ENCODE measurements around the gene SYT7. TPM values are rescaled to one million over a fixed set of nuclear protein-coding genes. Genes with fewer than 3 reads are reported as not detected.

The SYT7 gene
- total and polyA plus RNA-seq, 9 donors: 0.24 to 4.9 (median 1.7) TPM

DNA sequence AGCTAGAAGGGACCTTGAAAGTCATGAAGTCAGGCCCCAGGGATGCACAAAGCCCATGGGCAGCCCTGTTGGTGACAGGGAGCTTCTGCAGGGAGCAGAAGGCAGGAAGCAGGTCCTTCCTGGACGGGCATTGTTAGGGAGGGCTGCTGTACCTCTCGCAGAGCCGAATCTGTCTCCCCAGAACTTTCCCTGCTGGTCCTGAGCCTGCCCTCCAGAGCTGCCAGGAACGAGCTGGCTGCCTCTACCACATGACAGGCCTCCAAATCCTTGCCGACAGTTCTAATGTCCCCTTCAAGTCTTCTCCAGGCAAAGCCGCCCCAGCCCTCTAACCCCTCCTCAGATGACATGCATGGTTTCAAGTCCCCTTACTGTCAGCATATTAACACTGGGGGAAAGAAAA is 20.1 kb downstream of the SYT7 start:
- H3K9me3 ChIP-seq: no peaks in the 10 kb centered on the region
- intact Hi-C loops (cut with DNase I): no loop called here
- no peak overlapping the region for H3K4me3 ChIP-seq
- H3K27ac ChIP-seq: no peak overlapping the region
- H3K27me3 ChIP-seq: no peaks in the 10 kb centered on the region
- no peaks in the 10 kb centered on the region for H3K36me3 ChIP-seq
- DNase-seq: no peak
- TF ChIP-seq EP300 (IDR thresholded peaks at IDR 0.05) (no peak), POLR2A (IDR thresholded peaks at IDR 0.05) (no peak)
- TF ChIP-seq, protein P1, sequence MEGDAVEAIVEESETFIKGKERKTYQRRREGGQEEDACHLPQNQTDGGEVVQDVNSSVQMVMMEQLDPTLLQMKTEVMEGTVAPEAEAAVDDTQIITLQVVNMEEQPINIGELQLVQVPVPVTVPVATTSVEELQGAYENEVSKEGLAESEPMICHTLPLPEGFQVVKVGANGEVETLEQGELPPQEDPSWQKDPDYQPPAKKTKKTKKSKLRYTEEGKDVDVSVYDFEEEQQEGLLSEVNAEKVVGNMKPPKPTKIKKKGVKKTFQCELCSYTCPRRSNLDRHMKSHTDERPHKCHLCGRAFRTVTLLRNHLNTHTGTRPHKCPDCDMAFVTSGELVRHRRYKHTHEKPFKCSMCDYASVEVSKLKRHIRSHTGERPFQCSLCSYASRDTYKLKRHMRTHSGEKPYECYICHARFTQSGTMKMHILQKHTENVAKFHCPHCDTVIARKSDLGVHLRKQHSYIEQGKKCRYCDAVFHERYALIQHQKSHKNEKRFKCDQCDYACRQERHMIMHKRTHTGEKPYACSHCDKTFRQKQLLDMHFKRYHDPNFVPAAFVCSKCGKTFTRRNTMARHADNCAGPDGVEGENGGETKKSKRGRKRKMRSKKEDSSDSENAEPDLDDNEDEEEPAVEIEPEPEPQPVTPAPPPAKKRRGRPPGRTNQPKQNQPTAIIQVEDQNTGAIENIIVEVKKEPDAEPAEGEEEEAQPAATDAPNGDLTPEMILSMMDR (IDR thresholded peaks at IDR 0.05): no peak
- no peaks in the 10 kb centered on the region for H3K4me1 ChIP-seq (ENCODE audit: insufficient read depth)
- WGBS, 3 donors: 63 to 71% (median 67%) methylated on average over 6 of the region's 6 CpGs

- Histone ChIP-seq H3K36me3 (no peaks in the 10 kb centered on the region), H3K4me3 (no peak overlapping the region), H3K9me3 (no peaks in the 10 kb centered on the region), H3K4me1 (ENCODE audit: insufficient read depth) (peaks cover 1% of the 10 kb centered on the region), H3K27ac (no peak overlapping the region), H3K27me3 (no peaks in the 10 kb centered on the region)
- no peak for TF ChIP-seq POLR2A (IDR thresholded peaks at IDR 0.05)
- no peak for TF ChIP-seq EP300 (IDR thresholded peaks at IDR 0.05)
- TF ChIP-seq, protein P1 (IDR thresholded peaks at IDR 0.05): no peak
- 56 to 61% (median 59%) methylated on average over 3 of the region's 3 CpGs for WGBS, 3 donors
- intact Hi-C loops (cut with DNase I): no loop called here
- DNase-seq: no peak
These were observed 24.3 kb downstream of the SYT7 start for GRCh38 chr11:61556621-61557020.

DNA sequence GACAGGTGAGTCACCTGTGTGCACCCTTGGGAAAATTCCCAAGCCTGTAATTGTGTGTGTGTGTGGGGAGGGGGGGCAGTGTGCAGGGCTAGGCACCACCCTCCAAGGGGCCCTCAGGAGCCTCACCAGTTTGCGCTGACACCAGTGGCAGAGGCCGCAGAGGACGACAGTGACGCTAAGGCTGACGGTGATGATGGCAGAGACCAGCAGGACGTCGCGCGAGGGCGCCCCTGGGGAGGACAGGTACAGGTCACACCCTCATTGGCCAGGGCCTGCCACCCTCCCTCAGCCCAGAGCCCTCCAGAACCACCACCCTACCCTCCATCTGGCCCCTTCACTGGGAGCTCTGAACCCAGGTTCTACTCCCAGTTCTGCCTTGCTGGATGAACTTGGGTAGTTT is 24.9 kb downstream of the SYT7 start:
- no peaks in the 10 kb centered on the region for H3K36me3 ChIP-seq
- no peaks in the 10 kb centered on the region for H3K9me3 ChIP-seq
- peaks cover 1% of the 10 kb centered on the region for H3K4me1 ChIP-seq (ENCODE audit: insufficient read depth)
- no peak overlapping the region for H3K27ac ChIP-seq
- no peak for DNase-seq
- no peaks in the 10 kb centered on the region for H3K27me3 ChIP-seq
- WGBS, 3 donors: 55 to 67% (median 66%) methylated on average over 8 to 10 of the region's 10 CpGs
- no peak overlapping the region for H3K4me3 ChIP-seq
- intact Hi-C loops (cut with DNase I): no loop called here
- TF ChIP-seq, protein P1 (IDR thresholded peaks at IDR 0.05): no peak
- TF ChIP-seq EP300 (IDR thresholded peaks at IDR 0.05) (no peak), POLR2A (IDR thresholded peaks at IDR 0.05) (no peak)

DNA sequence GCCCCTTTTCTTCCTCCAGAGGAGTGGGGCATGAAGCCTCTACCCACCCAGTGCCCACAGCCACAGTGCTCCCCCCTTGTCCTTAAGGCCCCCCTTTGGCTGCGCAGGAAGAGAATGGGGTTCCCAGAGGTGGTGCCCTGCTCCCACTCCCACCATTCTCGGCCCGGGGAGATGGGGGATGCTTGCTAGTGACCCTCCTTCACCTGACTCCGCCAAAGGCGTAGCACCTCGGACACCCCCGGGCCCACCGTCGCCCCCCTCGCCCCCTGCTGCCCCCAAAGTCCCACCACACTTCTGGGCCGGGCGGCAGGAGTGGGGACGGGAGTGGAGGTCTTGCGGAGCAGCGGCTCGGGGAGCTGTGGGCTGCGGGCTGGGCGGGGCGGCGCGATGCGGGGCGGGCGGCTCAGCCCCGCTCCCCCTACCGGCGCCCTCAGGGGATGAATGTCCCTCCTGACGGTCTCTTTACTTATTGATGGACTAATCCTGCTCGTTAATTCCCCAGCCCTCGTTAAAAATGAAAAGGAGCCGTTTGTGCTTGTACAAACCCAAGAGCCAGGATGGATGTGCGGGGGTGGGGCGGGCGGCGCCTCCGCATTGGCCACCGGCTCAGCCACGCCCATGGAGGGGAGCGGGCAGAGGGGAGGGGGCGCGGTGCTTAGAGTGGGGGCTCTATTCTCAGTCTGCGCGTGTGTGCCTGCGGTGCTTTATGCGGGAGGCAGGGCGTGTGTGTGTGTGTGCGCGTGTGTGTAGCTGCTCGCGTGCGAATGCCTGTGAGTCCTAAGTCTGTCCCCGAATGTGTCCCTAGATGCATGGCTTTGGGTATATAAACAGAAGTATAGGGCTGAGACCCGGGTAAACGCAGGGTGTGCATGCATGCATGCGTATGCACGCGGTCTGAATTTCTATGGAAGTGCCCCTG is 25.6 kb downstream of the SYT7 start:
- DNase-seq: no peak
- no peaks in the 10 kb centered on the region for H3K9me3 ChIP-seq
- no peaks in the 10 kb centered on the region for H3K36me3 ChIP-seq
- 3 to 9% (median 6%) methylated on average over 55 to 57 of the region's 57 CpGs for WGBS, 3 donors
- H3K27ac ChIP-seq: no peak overlapping the region
- intact Hi-C loops (cut with DNase I): no loop called here
- TF ChIP-seq EP300 (IDR thresholded peaks at IDR 0.05): no peak
- H3K27me3 ChIP-seq: no peaks in the 10 kb centered on the region
- peaks cover 1% of the 10 kb centered on the region for H3K4me1 ChIP-seq (ENCODE audit: insufficient read depth)
- no peak overlapping the region for H3K4me3 ChIP-seq
